ENCODE results near the gene LRP8. TPM values are rescaled to one million over a fixed set of nuclear protein-coding genes. Genes with fewer than 3 reads are reported as not detected.

LRP8 gene
- total and polyA plus RNA-seq, 2 of the 13 experiments (the other 11 are each of a cell fraction or from before 2014, with no cell fraction given) = 17.3 to 17.4 TPM

- POLR2A ChIA-PET = no interaction called here
- peaks cover 0 to 3% of the 10 kb centered on the region in 2 experiments; a peak in 1 of 5 replicates for H3K27me3 ChIP-seq (ENCODE audit: control insufficient read depth in 1 of 2, insufficient read depth in 2 of 2, low read length in 2 of 2)
- peaks cover 9% of the 10 kb centered on the region for H3K79me2 ChIP-seq (ENCODE audit: insufficient read depth, low read length)
- H3K36me3 ChIP-seq (replicated peaks in 1 of 2; ENCODE audit: control insufficient read depth in 1 of 2, insufficient read depth in 2 of 2, low read length in 2 of 2) = peaks cover 0 to 12% of the 10 kb centered on the region in 2 experiments; a peak in 3 of 5 replicates
- WGBS (ENCODE audit: low lambda C conversion rate) = 91% methylated on average over 4 of the region's 4 CpGs
- no peak overlapping the region for H2AFZ ChIP-seq (ENCODE audit: low read length)
- no peak for DNase-seq (ENCODE audit: low spot score)
- intact Hi-C loops (cut with micrococcal nuclease; ENCODE audit: unreplicated experiment) (no loop called here), in situ Hi-C loops (cut with HindIII; ENCODE audit: extremely low pct_ligation_motif_present, low pct_unique_long_range_greater_than_20kb) (no loop called here)
- TF ChIP-seq NFIB (CRISPR knock-in tag; IDR thresholded peaks at IDR 0.05; ENCODE audit: borderline replicate concordance) (no peak), PCBP1 (IDR thresholded peaks at IDR 0.05; ENCODE audit: borderline replicate concordance, low read depth, low read length) (no peak), ZFP90 (CRISPR knock-in tag; IDR thresholded peaks at IDR 0.05; ENCODE audit: borderline replicate concordance) (no peak), ZNF597 (CRISPR knock-in tag; IDR thresholded peaks at IDR 0.05) (no peak), ZSCAN12 (CRISPR knock-in tag; IDR thresholded peaks at IDR 0.05) (no peak), ZBTB43 (CRISPR knock-in tag; conservative IDR thresholded peaks at IDR 0.05) (no peak), NFRKB (IDR thresholded peaks at IDR 0.05) (no peak), ZNF383 (CRISPR knock-in tag; IDR thresholded peaks at IDR 0.05; ENCODE audit: borderline replicate concordance) (no peak), SNRNP70 (IDR thresholded peaks at IDR 0.05; ENCODE audit: low read depth, low read length) (no peak), RAD51 (IDR thresholded peaks at IDR 0.05; ENCODE audit: borderline replicate concordance) (no peak), YEATS4 (CRISPR knock-in tag; IDR thresholded peaks at IDR 0.05; ENCODE audit: borderline replicate concordance) (no peak)
- TF ChIP-seq, protein P1, sequence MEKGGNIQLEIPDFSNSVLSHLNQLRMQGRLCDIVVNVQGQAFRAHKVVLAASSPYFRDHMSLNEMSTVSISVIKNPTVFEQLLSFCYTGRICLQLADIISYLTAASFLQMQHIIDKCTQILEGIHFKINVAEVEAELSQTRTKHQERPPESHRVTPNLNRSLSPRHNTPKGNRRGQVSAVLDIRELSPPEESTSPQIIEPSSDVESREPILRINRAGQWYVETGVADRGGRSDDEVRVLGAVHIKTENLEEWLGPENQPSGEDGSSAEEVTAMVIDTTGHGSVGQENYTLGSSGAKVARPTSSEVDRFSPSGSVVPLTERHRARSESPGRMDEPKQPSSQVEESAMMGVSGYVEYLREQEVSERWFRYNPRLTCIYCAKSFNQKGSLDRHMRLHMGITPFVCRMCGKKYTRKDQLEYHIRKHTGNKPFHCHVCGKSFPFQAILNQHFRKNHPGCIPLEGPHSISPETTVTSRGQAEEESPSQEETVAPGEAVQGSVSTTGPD (CRISPR knock-in tag; IDR thresholded peaks at IDR 0.05) = no peak
- TF ChIP-seq, protein P2, sequence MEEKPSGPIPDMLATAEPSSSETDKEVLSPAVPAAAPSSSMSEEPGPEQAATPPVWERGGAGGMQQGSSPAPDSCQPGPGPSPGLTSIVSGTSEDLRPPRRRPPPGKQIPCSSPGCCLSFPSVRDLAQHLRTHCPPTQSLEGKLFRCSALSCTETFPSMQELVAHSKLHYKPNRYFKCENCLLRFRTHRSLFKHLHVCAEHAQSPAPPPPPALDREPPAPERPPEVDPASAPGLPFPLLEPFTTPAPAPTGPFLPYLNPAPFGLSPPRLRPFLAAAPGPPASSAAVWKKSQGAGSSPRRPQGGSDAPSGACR (CRISPR knock-in tag; IDR thresholded peaks at IDR 0.05) = no peak
- H3K27ac ChIP-seq (ENCODE audit: extremely low read length, insufficient read depth, low read length) = no peak overlapping the region
- no peak for FAIRE-seq
- no peak overlapping the region for H3K4me3 ChIP-seq (replicated peaks in 1 of 3; ENCODE audit: insufficient read depth in 1 of 3, low read depth in 2 of 3, low read length in 3 of 3)
- no peaks in the 10 kb centered on the region for H3K9me3 ChIP-seq (ENCODE audit: low read length)
- H3K9ac ChIP-seq (ENCODE audit: insufficient read depth, low read depth, low read length) = no peak overlapping the region
- H3K4me1 ChIP-seq (ENCODE audit: insufficient read depth, low read length) = peaks cover 13% of the 10 kb centered on the region
- ATAC-seq = no peak
- no TSS peak for BruUV-seq (replicated peaks)
- H4K20me1 ChIP-seq (ENCODE audit: insufficient read depth, low read length) = no peaks in the 10 kb centered on the region
- H3K4me2 ChIP-seq (ENCODE audit: low read depth, low read length) = no peak overlapping the region
- CTCF ChIA-PET (ENCODE audit: low intra/inter-chr PET ratio, low total read pairs) = no interaction called here
Measured at GRCh38 chr1:53242381-53242780, 85.5 kb downstream of the LRP8 start.
